ENCODE measurements around the gene SNX25.

DNA sequence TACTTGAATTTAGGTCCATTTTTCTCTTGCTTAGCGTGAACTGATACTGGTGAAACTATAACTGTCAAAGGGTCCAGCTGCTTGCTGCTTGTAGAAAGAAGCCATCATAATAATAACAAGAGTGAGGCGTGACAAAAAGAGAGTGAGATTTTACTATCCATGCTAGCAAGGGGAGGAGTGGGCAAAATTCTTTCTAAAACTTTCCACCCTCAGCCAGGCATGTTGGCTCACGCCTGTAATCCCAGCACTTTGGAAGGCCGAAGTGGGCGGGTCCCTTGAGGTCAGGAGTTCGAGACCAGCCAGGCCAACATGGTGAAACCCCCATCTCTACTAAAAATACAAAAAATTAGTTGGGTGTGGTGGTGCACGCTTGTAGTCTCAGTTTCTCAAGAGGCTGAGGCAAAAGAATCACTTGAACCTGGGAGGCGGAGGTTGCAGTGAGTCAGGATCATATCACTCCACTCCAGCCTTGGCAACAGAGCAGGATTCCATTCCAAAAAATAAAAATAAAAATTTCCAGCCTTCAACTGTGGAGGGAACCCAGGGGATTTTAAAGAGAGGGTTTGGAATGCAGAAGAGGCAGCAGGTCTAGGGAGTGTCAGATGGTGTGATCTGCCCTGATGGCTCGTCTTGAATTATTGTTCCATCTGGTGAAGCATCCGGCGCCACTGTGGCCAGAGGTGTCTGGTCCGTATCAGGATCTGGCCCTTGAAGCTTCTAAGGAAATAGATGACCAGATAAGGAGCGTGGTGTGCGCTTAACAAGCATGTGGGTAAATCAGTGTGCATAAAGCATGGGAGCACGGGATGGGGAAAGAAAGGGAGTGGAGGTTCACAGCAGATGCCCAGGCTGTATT, 134.6 kb downstream of the SNX25 start:
- TF ChIP-seq, protein P1, sequence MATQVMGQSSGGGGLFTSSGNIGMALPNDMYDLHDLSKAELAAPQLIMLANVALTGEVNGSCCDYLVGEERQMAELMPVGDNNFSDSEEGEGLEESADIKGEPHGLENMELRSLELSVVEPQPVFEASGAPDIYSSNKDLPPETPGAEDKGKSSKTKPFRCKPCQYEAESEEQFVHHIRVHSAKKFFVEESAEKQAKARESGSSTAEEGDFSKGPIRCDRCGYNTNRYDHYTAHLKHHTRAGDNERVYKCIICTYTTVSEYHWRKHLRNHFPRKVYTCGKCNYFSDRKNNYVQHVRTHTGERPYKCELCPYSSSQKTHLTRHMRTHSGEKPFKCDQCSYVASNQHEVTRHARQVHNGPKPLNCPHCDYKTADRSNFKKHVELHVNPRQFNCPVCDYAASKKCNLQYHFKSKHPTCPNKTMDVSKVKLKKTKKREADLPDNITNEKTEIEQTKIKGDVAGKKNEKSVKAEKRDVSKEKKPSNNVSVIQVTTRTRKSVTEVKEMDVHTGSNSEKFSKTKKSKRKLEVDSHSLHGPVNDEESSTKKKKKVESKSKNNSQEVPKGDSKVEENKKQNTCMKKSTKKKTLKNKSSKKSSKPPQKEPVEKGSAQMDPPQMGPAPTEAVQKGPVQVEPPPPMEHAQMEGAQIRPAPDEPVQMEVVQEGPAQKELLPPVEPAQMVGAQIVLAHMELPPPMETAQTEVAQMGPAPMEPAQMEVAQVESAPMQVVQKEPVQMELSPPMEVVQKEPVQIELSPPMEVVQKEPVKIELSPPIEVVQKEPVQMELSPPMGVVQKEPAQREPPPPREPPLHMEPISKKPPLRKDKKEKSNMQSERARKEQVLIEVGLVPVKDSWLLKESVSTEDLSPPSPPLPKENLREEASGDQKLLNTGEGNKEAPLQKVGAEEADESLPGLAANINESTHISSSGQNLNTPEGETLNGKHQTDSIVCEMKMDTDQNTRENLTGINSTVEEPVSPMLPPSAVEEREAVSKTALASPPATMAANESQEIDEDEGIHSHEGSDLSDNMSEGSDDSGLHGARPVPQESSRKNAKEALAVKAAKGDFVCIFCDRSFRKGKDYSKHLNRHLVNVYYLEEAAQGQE (IDR thresholded peaks at IDR 0.05; ENCODE audit: unreplicated experiment): no peak
- TF ChIP-seq, protein P2, sequence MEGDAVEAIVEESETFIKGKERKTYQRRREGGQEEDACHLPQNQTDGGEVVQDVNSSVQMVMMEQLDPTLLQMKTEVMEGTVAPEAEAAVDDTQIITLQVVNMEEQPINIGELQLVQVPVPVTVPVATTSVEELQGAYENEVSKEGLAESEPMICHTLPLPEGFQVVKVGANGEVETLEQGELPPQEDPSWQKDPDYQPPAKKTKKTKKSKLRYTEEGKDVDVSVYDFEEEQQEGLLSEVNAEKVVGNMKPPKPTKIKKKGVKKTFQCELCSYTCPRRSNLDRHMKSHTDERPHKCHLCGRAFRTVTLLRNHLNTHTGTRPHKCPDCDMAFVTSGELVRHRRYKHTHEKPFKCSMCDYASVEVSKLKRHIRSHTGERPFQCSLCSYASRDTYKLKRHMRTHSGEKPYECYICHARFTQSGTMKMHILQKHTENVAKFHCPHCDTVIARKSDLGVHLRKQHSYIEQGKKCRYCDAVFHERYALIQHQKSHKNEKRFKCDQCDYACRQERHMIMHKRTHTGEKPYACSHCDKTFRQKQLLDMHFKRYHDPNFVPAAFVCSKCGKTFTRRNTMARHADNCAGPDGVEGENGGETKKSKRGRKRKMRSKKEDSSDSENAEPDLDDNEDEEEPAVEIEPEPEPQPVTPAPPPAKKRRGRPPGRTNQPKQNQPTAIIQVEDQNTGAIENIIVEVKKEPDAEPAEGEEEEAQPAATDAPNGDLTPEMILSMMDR (conservative IDR thresholded peaks at IDR 0.05; ENCODE audit: low read depth in 2 of 2): no peak
- TF ChIP-seq EZH2phosphoT487 (IDR thresholded peaks at IDR 0.05; ENCODE audit: unreplicated experiment) (no peak), EZH2 (IDR thresholded peaks at IDR 0.05; ENCODE audit: low read depth, unreplicated experiment) (no peak), POLR2AphosphoS5 (IDR thresholded peaks at IDR 0.05; ENCODE audit: low read depth) (no peak)
- TF ChIP-seq, protein P3, sequence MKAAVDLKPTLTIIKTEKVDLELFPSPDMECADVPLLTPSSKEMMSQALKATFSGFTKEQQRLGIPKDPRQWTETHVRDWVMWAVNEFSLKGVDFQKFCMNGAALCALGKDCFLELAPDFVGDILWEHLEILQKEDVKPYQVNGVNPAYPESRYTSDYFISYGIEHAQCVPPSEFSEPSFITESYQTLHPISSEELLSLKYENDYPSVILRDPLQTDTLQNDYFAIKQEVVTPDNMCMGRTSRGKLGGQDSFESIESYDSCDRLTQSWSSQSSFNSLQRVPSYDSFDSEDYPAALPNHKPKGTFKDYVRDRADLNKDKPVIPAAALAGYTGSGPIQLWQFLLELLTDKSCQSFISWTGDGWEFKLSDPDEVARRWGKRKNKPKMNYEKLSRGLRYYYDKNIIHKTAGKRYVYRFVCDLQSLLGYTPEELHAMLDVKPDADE (IDR thresholded peaks at IDR 0.05): no peak

All from GM23338 (cell line).